ELR (cell line): Measurements from ENCODE around the gene MYH11.
"Not testable (repeated sequence)": the region's sequence is repeated elsewhere in the genome, so short reads cannot be mapped to it uniquely, and the experiment has no call there.

Experiments
- DNase-seq: peaks from one replicate; pipeline ENCODE4 v3.0.0-alpha.2; 2015; ENCODE audit warnings: low read depth

Gene MYH11

GRCh38 chr16:15749985-15750384 is 106.8 kb downstream of the MYH11 start:
- no peak for DNase-seq

- DNase-seq: no peak
Measured at GRCh38 chr16:15749371-15749770, 107.5 kb downstream of the MYH11 start.

GRCh38 chr16:15748654-15749053 is 108.2 kb downstream of the MYH11 start:
- DNase-seq: no peak

GRCh38 chr16:15747937-15748336 is 108.9 kb downstream of the MYH11 start:
- no peak for DNase-seq

GRCh38 chr16:15746332-15746731 is 110.5 kb downstream of the MYH11 start:
- DNase-seq: no peak

GRCh38 chr16:15743657-15744056 is 113.2 kb downstream of the MYH11 start:
- no peak for DNase-seq

- DNase-seq: no peak
Measured at GRCh38 chr16:15742716-15743115, 114.1 kb downstream of the MYH11 start.

- no peak for DNase-seq
Measured at GRCh38 chr16:15741207-15741871, 115.5 kb downstream of the MYH11 start.

GRCh38 chr16:15739950-15740349 is 116.9 kb downstream of the MYH11 start:
- DNase-seq: no peak

- no peak for DNase-seq
Measured at GRCh38 chr16:15739464-15739863, 117.4 kb downstream of the MYH11 start.

GRCh38 chr16:15737140-15737644 is 119.6 kb downstream of the MYH11 start:
- DNase-seq: no peak

- no peak for DNase-seq
Measured at GRCh38 chr16:15736529-15736928, 120.3 kb downstream of the MYH11 start.

GRCh38 chr16:15735610-15736009 is 121.2 kb downstream of the MYH11 start:
- no peak for DNase-seq

- no peak for DNase-seq
Measured at GRCh38 chr16:15732416-15732815, 124.4 kb downstream of the MYH11 start.

- DNase-seq: no peak
Measured at GRCh38 chr16:15729152-15729551, 127.7 kb downstream of the MYH11 start.

- not testable (repeated sequence) for DNase-seq
Measured at GRCh38 chr16:15727697-15728096, 129.1 kb downstream of the MYH11 start.

- no peak for DNase-seq
Measured at GRCh38 chr16:15726715-15727114, 130.1 kb downstream of the MYH11 start.

- DNase-seq: no peak
Measured at GRCh38 chr16:15725641-15726240, 131.1 kb downstream of the MYH11 start.

- DNase-seq: no peak
Measured at GRCh38 chr16:15723808-15724207, 133.0 kb downstream of the MYH11 start.

- DNase-seq: no peak
Measured at GRCh38 chr16:15721018-15721417, 135.8 kb downstream of the MYH11 start.

GRCh38 chr16:15716694-15717447 is 140.0 kb downstream of the MYH11 start:
- no peak for DNase-seq

GRCh38 chr16:15715221-15715620 is 141.6 kb downstream of the MYH11 start:
- no peak for DNase-seq
